K562 (cell line): Measurements from ENCODE around the gene PRKCE. TPM values are rescaled to one million over a fixed set of nuclear protein-coding genes. Genes with fewer than 3 reads are reported as not detected.

Source experiments
- ATAC-seq: fragments of 200-7000 bp; cut with Tn5 transposase; 3 replicates; pipeline ENCODE4 v1.9.1; 2020; ENCODE audit warnings: moderate library complexity
- BruUV-seq: library from RNA; stranded (reverse); fragments of 400-500 nt; replicated peaks from 2 replicates; lab custom pipeline; 2021; lab: Mats Ljungman, UMichigan
- CTCF ChIA-PET: fragments of 300-600 bp; formaldehyde crosslinking; extraction: SDS; loops from one replicate; lab custom pipeline; 2021; ENCODE audit warnings: low intra/inter-chr PET ratio; lab: Yijun Ruan, JAX
- POLR2A ChIA-PET: fragments of 300-600, 350-650 bp; sonication (Branson Sonifier 250); formaldehyde crosslinking; extraction: SDS; loops from one replicate; lab custom pipeline; 2021; ENCODE audit warnings: antibody characterized with exemption, inconsistent platforms; lab: Yijun Ruan, JAX
- DNase-seq, 4 experiments: peaks; one replicate each; pipeline versions ENCODE4 v3.0.0 to v3.0.0-alpha.2; 2011 to 2018; ENCODE audit warnings: low spot score in 3 of 4, mixed read lengths in 3 of 4; ENCODE audit errors: extremely low read depth in 1 of 4
- FAIRE-seq: peaks from 2 replicates; lab custom pipeline; 2011; peaks lifted over from hg19 to GRCh38; lab: Jason Lieb, UNC
- H2AFZ ChIP-seq: 2 replicates; pipeline ENCODE4 v1.6.0; 2011; ENCODE audit warnings: low read depth, low read length, control low read depth, inconsistent platforms
- H3K27ac ChIP-seq: fragments of 200-600 bp; 3 replicates; pipeline ENCODE4 v1.8.0; 2011; ENCODE audit warnings: low read depth, mild to moderate bottlenecking, control low read depth, inconsistent platforms, low read length, moderate library complexity, mixed read lengths; ENCODE audit errors: extremely low read depth
- H3K27me3 ChIP-seq, 2 experiments: fragments of 300-600 bp in 1 of 2; 2 replicates in 1 of 2; 3 replicates in 1 of 2; pipeline versions ENCODE4 v1.6.0 to v1.8.0; 2011; ENCODE audit warnings: inconsistent platforms in 2 of 2, low read length in 2 of 2, mild to moderate bottlenecking in 1 of 2, mixed read lengths in 1 of 2, moderate library complexity in 1 of 2; ENCODE audit not compliant: control insufficient read depth in 2 of 2, insufficient read depth in 2 of 2
- H3K36me3 ChIP-seq: fragments of 300-600 bp; 3 replicates; pipeline ENCODE4 v1.8.0; 2011; ENCODE audit warnings: mild to moderate bottlenecking, low read length, inconsistent platforms; ENCODE audit not compliant: control insufficient read depth, insufficient read depth
- H3K4me1 ChIP-seq, 2 experiments: fragments of 200-600 bp in 1 of 2; replicated peaks in 1 of 2; 2 replicates in 1 of 2; 3 replicates in 1 of 2; pipeline versions ENCODE4 v1.5.1 to v1.8.0; 2011; ENCODE audit warnings: inconsistent platforms in 2 of 2, low read length in 2 of 2, mild to moderate bottlenecking in 1 of 2, mixed read lengths in 1 of 2, moderate library complexity in 1 of 2; ENCODE audit not compliant: control insufficient read depth in 2 of 2, insufficient read depth in 2 of 2
- H3K4me2 ChIP-seq: 2 replicates; pipeline ENCODE4 v1.6.1; 2011; ENCODE audit warnings: low read length, control low read depth, inconsistent platforms, mixed read lengths; ENCODE audit not compliant: insufficient read depth
- H3K4me3 ChIP-seq: fragments of 200-600 bp; sonication (generic), shearing (Covaris generic); 2 replicates; pipeline ENCODE4 v1.5.1; 2016; ENCODE audit warnings: control low read depth, inconsistent platforms
- H3K79me2 ChIP-seq: fragments of 200-600 bp; 3 replicates; pipeline ENCODE4 v1.8.0; 2011; ENCODE audit warnings: low read length, inconsistent platforms; ENCODE audit not compliant: control insufficient read depth, insufficient read depth
- H3K9ac ChIP-seq, 2 experiments: 2 replicates each; pipeline versions ENCODE4 v1.6.0 to v1.6.1; 2011; ENCODE audit warnings: low read depth in 2 of 2, low read length in 2 of 2, control low read depth in 1 of 2, inconsistent platforms in 1 of 2, mild to moderate bottlenecking in 1 of 2, mixed read lengths in 1 of 2; ENCODE audit not compliant: insufficient read depth in 1 of 2
- H3K9me1 ChIP-seq: one replicate; pipeline ENCODE4 v1.6.0; 2011; ENCODE audit warnings: inconsistent platforms, mild to moderate bottlenecking, low read length, moderate library complexity; ENCODE audit not compliant: control insufficient read depth, insufficient read depth
- H3K9me3 ChIP-seq: replicated peaks from 2 replicates; pipeline ENCODE4 v1.5.1; 2011; ENCODE audit warnings: low read depth, low read length, inconsistent platforms; ENCODE audit not compliant: control insufficient read depth, insufficient read depth
- H4K20me1 ChIP-seq: replicated peaks from 2 replicates; pipeline ENCODE4 v1.6.1; 2011; ENCODE audit warnings: low read length, inconsistent platforms, mixed read lengths; ENCODE audit not compliant: control insufficient read depth, insufficient read depth
- CCNT2 ChIP-seq: IDR thresholded peaks from 2 replicates; pipeline ENCODE4 v1.6.1; 2011; ENCODE audit warnings: borderline replicate concordance, low read depth, mild to moderate bottlenecking, moderate library complexity, mixed read lengths, low read length; ENCODE audit not compliant: insufficient read length; ENCODE audit errors: extremely low read depth
- RERE ChIP-seq: sonication (generic); formaldehyde crosslinking; IDR thresholded peaks from 2 replicates; pipeline ENCODE4 v1.8.0; 2023; ENCODE audit warnings: missing genetic modification reagents, mild to moderate bottlenecking, borderline replicate concordance
- SRSF3 ChIP-seq: fragments of 200-400 bp; formaldehyde crosslinking; IDR thresholded peaks from 2 replicates; pipeline ENCODE4 v1.6.1; 2016; ENCODE audit warnings: mild to moderate bottlenecking, low read length, moderate library complexity; ENCODE audit not compliant: insufficient read depth
- ZNF589 ChIP-seq: fragments of 200-800 bp; sonication (Bioruptor generic); IDR thresholded peaks from 2 replicates; pipeline ENCODE4 v1.6.1; 2016; ENCODE audit warnings: low read depth, missing genetic modification characterization, missing compliant biosample characterization
- whole genome bisulfite sequencing: fragments of 100-300 bp; shearing (Covaris generic); methylation state at CpG from one replicate; pipeline ENCODE4 v1.1.6; 2016; ENCODE audit warnings: low coverage, mixed read lengths; ENCODE audit not compliant: insufficient coverage; ENCODE audit errors: missing lambda C conversion rate; 5-methylcytosine and 5-hydroxymethylcytosine counted together
- in situ Hi-C: fragments of 300-500 bp; cut with MboI; formaldehyde crosslinking; loops from 4 replicates; pipeline ENCODE4 v1.15.0; 2018; ENCODE audit warnings: inconsistent platforms, mixed read lengths
- intact Hi-C: fragments of 100-400 bp; cut with micrococcal nuclease; formaldehyde crosslinking; loops from 2 replicates; pipeline ENCODE4 v1.14.2; 2022
- polyA plus RNA-seq, 8 experiments: library from polyadenylated mRNA; depleted of rRNA in 4 of 8; stranded (reverse) in 5 of 8; unstranded in 3 of 8; fragments of >200 nt; fragmentation: Nextera tagmentation in 2 of 8; fragmentation: Illumina TruSeq in 1 of 8; extraction: Ambion mirVana in 2 of 8; extraction: Trizol in 1 of 8; gene quantifications; 2 replicates each; pipeline versions ENCODE4 v1.2.1 to v1.2.3, GENCODE V29; 2011 to 2014; ENCODE audit warnings: inconsistent platforms in 1 of 8, missing spikeins in 1 of 8
- total RNA-seq, 7 experiments: library from RNA; depleted of rRNA in 6 of 7; stranded (reverse); fragments of >200 nt in 6 of 7; fragmentation: Illumina TruSeq in 2 of 7; extraction: Trizol in 2 of 7; gene quantifications; 2 replicates each; pipeline versions ENCODE4 v1.2.1 to v1.2.3, GENCODE V29; 2011 to 2021; ENCODE audit warnings: low replicate concordance in 1 of 7

PRKCE gene
- total and polyA plus RNA-seq, 9 of the 15 experiments (the other 6 are each of a cell fraction or from before 2014, with no cell fraction given) = 0.06 to 1.0 (median 0.22) TPM; not detected in 1

GRCh38 chr2:46015671-46016070, 364.2 kb downstream of the PRKCE start:
- POLR2A ChIA-PET = no interaction called here
- H3K27me3 ChIP-seq = peaks cover 7 to 17% of the 10 kb centered on the region in 2 experiments
- no peak overlapping the region for H3K27ac ChIP-seq
- no peaks in the 10 kb centered on the region for H3K9me3 ChIP-seq
- in situ Hi-C loops = loop anchor here (10.0 kb wide), 1 partner anchor 359 kb away; no protein-coding TSS in a partner anchor
- no TSS peak for BruUV-seq
- FAIRE-seq = no peak
- no peaks in the 10 kb centered on the region for H3K9me1 ChIP-seq
- no peak for TF ChIP-seq CCNT2
- no peak for TF ChIP-seq RERE (CRISPR knock-in tag)
- TF ChIP-seq SRSF3 = no peak
- no peak for TF ChIP-seq ZNF589 (CRISPR knock-in tag)
- no peaks in the 10 kb centered on the region for H3K79me2 ChIP-seq
- DNase-seq = no peak
- H4K20me1 ChIP-seq = no peaks in the 10 kb centered on the region; the same call in 1 of the 2 replicates
- ATAC-seq = no peak
- H3K9ac ChIP-seq = no peak overlapping the region
- no peaks in the 10 kb centered on the region; a peak in 1 of 5 replicates for H3K4me1 ChIP-seq
- intact Hi-C loops = loop anchor here (10.0 kb wide), 1 partner anchor 279 kb away; the partner anchor contains the start of gene EPAS1
- H2AFZ ChIP-seq = no peak overlapping the region
- H3K4me3 ChIP-seq = no peak overlapping the region
- CTCF ChIA-PET = interaction anchor here (0.6 to 1.2 kb wide), 3 partner anchors 446 to 1005 kb away, joined by 3 to 5 read pairs (median 5); no protein-coding TSS in a partner anchor
- 1% methylated on average over 7 of the region's 7 CpGs for WGBS
- H3K36me3 ChIP-seq = no peaks in the 10 kb centered on the region
- no peak overlapping the region for H3K4me2 ChIP-seq
